GM12873 (cell line): ENCODE data around the gene HPDL.

ENCODE experiments used
- CTCF ChIP-seq: IDR thresholded peaks from 2 replicates; pipeline ENCODE4 v1.5.1; 2012; ENCODE audit warnings: low read depth, mild to moderate bottlenecking, moderate library complexity, low read length, control low read depth; ENCODE audit not compliant: insufficient read depth; ENCODE audit errors: missing control alignments

HPDL gene

GRCh38 chr1:45364294-45364693 is 37.6 kb downstream of the HPDL start:
- no peak for TF ChIP-seq CTCF

GRCh38 chr1:45365051-45365450 is 38.4 kb downstream of the HPDL start:
- no peak for TF ChIP-seq CTCF

GRCh38 chr1:45370575-45370974 is 43.9 kb downstream of the HPDL start:
- TF ChIP-seq CTCF, result no peak

- no peak for TF ChIP-seq CTCF
Observed at GRCh38 chr1:45373573-45373972, 46.9 kb downstream of the HPDL start.

GRCh38 chr1:45375104-45376090 is 48.7 kb downstream of the HPDL start:
- peak; percentile 9 for TF ChIP-seq CTCF

- no peak for TF ChIP-seq CTCF
Observed at GRCh38 chr1:45378184-45378583, 51.5 kb downstream of the HPDL start.
